Glutamatergic neuron (in vitro differentiated cells): Measurements from ENCODE around the gene CEMP1. TPM values are rescaled to one million over a fixed set of nuclear protein-coding genes. Genes with fewer than 3 reads are reported as not detected.

Experiments used
- DNase-seq: peaks from one replicate; pipeline ENCODE4 v3.0.0; 2022
- H3K27ac Mint-ChIP-seq: one replicate; pipeline ENCODE4 v1.8.0; 2020; ENCODE audit warnings: mild to moderate bottlenecking, mixed read lengths, inconsistent platforms; ENCODE audit not compliant: unreplicated experiment
- H3K27me3 Mint-ChIP-seq: one replicate; pipeline ENCODE4 v1.8.0; 2020; ENCODE audit warnings: mild to moderate bottlenecking, moderate library complexity, mixed read lengths, inconsistent platforms; ENCODE audit not compliant: unreplicated experiment
- H3K36me3 Mint-ChIP-seq: one replicate; pipeline ENCODE4 v1.8.0; 2020; ENCODE audit warnings: mild to moderate bottlenecking, mixed read lengths, inconsistent platforms; ENCODE audit not compliant: unreplicated experiment
- H3K4me1 Mint-ChIP-seq: one replicate; pipeline ENCODE4 v1.8.0; 2020; ENCODE audit warnings: mild to moderate bottlenecking, low read depth, mixed read lengths, inconsistent platforms; ENCODE audit not compliant: unreplicated experiment
- H3K4me3 Mint-ChIP-seq: one replicate; pipeline ENCODE4 v1.8.0; 2020; ENCODE audit warnings: mild to moderate bottlenecking, mixed read lengths, inconsistent platforms; ENCODE audit not compliant: unreplicated experiment
- H3K9me3 Mint-ChIP-seq: one replicate; pipeline ENCODE4 v1.8.0; 2020; ENCODE audit warnings: mild to moderate bottlenecking, moderate library complexity, mixed read lengths, inconsistent platforms; ENCODE audit not compliant: unreplicated experiment
- total RNA-seq: library from RNA; stranded (reverse); fragmentation: NEBNext Ultra II Directional; extraction: Animal tissue kit (Norgen Biotek cat#: 25700); gene quantifications from one replicate; pipeline ENCODE4 v1.2.1, GENCODE V29; 2021; ENCODE audit not compliant: unreplicated experiment
- TF ChIP-seq, protein P1 (sequence below): fragments of 200-600 bp; sonication (generic); IDR thresholded peaks from one replicate; pipeline ENCODE4 v1.5.0; 2021; ENCODE audit not compliant: partially characterized antibody, unreplicated experiment

CEMP1 gene
- total RNA-seq, 1 donor from 2014 or later: not detected

DNA sequence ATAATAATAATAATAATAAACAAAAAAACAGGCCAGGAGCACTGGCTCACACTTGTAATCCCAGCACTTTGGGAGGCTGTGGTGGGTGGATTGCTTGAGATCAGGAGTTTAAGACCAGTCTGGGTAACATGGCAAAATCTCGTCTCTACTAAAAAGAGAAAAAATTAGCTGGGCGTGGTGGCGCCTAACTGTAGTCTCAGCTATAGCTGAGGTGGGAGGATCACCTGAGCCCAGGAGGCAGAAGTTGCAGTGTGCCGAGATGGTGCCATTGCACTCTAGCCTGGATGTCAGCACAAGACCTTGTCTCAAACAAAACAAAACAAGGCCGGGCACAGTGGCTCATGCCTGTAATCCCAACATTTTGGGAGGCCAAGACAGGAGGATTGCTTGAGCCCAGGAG lies 36.2 kb downstream of the CEMP1 start:
- Mint-ChIP-seq H3K4me1 (peaks cover 6% of the 10 kb centered on the region), H3K27ac (no peak overlapping the region), H3K36me3 (no peaks in the 10 kb centered on the region), H3K4me3 (no peak overlapping the region), H3K9me3 (peaks cover 3% of the 10 kb centered on the region), H3K27me3 (peaks cover 4% of the 10 kb centered on the region)
- DNase-seq: no peak
- TF ChIP-seq, protein P1, sequence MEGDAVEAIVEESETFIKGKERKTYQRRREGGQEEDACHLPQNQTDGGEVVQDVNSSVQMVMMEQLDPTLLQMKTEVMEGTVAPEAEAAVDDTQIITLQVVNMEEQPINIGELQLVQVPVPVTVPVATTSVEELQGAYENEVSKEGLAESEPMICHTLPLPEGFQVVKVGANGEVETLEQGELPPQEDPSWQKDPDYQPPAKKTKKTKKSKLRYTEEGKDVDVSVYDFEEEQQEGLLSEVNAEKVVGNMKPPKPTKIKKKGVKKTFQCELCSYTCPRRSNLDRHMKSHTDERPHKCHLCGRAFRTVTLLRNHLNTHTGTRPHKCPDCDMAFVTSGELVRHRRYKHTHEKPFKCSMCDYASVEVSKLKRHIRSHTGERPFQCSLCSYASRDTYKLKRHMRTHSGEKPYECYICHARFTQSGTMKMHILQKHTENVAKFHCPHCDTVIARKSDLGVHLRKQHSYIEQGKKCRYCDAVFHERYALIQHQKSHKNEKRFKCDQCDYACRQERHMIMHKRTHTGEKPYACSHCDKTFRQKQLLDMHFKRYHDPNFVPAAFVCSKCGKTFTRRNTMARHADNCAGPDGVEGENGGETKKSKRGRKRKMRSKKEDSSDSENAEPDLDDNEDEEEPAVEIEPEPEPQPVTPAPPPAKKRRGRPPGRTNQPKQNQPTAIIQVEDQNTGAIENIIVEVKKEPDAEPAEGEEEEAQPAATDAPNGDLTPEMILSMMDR: no peak

DNA sequence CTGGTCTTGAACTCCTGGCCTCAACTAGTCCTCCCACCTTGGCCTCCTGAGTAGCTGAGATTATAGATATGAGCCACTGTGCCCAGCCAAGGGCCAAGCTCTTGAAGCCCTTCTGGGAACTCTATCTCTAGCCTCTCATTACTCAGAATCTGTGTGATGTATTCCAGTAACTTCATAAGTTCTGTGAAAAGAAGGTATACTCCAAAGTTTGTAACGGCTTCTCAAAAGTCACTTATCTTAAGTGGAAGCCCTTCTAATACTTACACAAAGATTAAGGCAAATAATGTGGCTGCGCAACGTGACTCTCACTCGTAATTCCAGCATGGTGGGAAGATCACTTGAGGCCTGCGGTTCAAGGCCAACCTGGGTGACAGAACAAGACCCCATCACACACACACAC lies 36.6 kb downstream of the CEMP1 start:
- H3K36me3 Mint-ChIP-seq: no peaks in the 10 kb centered on the region
- no peak overlapping the region for H3K27ac Mint-ChIP-seq
- no peak for DNase-seq
- H3K4me3 Mint-ChIP-seq: no peak overlapping the region
- TF ChIP-seq, protein P1: no peak
- peaks cover 8% of the 10 kb centered on the region for H3K4me1 Mint-ChIP-seq
- peaks cover 7% of the 10 kb centered on the region for H3K27me3 Mint-ChIP-seq
- peaks cover 3% of the 10 kb centered on the region for H3K9me3 Mint-ChIP-seq

DNA sequence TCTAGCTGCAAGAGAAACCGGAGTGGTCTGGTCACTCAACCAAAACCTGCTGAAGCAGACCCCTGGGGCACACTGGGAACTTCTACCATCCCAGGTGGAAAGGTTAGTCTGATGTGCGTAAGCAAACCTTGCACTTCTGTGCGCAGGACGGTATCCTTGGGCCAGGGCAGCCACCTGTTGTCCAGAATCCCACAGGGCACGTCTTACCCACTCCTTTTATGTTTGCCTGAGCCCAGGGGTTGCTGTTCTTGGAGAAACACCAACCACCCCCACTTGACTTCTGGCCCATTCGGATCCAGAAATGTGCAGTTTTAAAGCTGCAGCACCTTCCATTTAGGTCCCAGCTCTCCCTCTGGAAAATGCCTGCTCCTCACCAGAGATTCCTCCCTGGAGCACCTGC lies 37.6 kb downstream of the CEMP1 start:
- Mint-ChIP-seq H3K36me3 (no peaks in the 10 kb centered on the region), H3K9me3 (peaks cover 3% of the 10 kb centered on the region), H3K4me1 (peaks cover 10% of the 10 kb centered on the region), H3K27me3 (peaks cover 7% of the 10 kb centered on the region), H3K27ac (no peak overlapping the region), H3K4me3 (no peak overlapping the region)
- TF ChIP-seq, protein P1: no peak
- no peak for DNase-seq

DNA sequence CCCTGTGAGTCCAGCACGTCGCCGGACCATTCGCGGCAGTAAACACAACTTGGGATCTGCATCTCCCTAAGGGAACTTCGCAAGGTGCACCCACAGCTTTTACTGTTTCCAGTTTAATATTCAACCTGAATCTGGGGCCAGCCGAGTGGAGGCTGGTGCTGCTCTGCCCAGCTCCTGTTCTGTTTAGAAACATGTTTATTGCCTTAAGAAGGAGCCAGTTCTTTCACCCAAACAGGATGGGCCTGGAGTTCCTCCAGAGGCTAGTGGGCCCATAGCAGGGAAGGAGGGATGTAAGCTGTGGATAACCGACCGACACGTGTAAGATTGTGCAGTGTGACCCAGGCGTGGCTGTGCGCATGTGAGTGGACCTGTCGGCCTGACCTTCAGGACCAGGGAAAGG lies 38.9 kb downstream of the CEMP1 start:
- TF ChIP-seq, protein P1: no peak
- H3K27me3 Mint-ChIP-seq: peaks cover 5% of the 10 kb centered on the region
- no peak for DNase-seq
- H3K27ac Mint-ChIP-seq: no peak overlapping the region
- peaks cover 2% of the 10 kb centered on the region for H3K9me3 Mint-ChIP-seq
- H3K4me3 Mint-ChIP-seq: no peak overlapping the region
- H3K36me3 Mint-ChIP-seq: no peaks in the 10 kb centered on the region
- H3K4me1 Mint-ChIP-seq: peaks cover 8% of the 10 kb centered on the region

DNA sequence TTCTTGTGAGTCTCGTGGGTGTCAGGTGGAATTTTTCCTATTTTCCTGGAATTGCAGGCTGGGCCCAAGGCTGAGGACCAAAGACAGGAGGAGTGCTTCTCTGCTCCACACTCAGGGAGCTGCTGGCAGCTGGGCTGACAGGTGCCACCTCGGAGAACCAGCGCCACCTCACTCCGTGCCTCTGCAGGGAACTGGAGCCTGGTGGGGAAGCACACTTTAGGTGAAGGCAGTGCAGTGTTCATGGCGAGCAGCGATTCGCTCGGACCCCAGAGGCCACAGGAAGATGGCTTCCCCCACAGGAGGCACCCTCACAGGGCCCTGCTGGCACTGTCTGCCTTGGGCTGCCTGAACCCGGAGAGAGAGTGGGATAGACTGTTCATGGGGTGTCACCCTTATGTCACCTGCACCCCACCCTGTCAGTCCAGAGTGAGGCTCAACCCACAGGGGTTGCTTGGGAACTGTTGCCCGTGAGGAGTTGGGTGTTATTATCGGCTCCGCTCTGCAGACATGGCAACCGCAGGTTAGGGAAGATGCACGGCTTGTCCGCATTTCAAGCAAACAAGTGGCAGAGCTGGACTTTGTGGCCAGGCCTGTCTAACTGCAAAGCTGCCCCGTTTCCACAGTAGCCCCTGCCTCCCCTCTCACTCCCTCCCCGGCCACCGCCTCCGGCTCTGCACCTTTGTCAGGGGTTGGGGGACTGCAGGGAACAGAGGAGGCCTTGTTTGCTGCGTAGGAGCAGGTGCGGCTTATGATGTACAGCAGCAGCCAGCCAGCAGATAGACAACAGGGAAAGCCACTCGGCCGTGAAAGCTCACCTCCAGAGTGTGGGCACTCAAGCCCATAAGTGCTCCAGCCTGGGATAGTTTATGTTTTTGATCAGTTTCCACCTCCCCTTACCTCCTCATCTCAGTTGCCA lies 40.8 kb downstream of the CEMP1 start:
- TF ChIP-seq, protein P1: no peak
- Mint-ChIP-seq H3K27ac (peak overlapping the region; percentile 52), H3K4me1 (peaks cover 16% of the 10 kb centered on the region), H3K9me3 (peaks cover 2% of the 10 kb centered on the region), H3K4me3 (no peak overlapping the region), H3K27me3 (peaks cover 6% of the 10 kb centered on the region), H3K36me3 (no peaks in the 10 kb centered on the region)
- no peak for DNase-seq
